Right lobe of liver (tissue), 6 donors: ENCODE measurements around the gene PIWIL4. TPM values are rescaled to one million over a fixed set of nuclear protein-coding genes. Genes with fewer than 3 reads are reported as not detected.

ENCODE experiments used
- ATAC-seq, 4 donors: fragments of 200-7000 bp; cut with Tn5 transposase; one replicate each; pipeline ENCODE4 v1.9.1; 2020; ENCODE audit warnings: mild to moderate bottlenecking in 4 of 4, moderate library complexity in 4 of 4
- DNase-seq, 3 donors: peaks; one replicate each; pipeline ENCODE4 v3.0.0-alpha.2; 2020
- H3K27ac ChIP-seq, 3 donors: fragments of 200-600 bp; one replicate each; pipeline ENCODE4 v1.8.0; 2022
- H3K27me3 ChIP-seq, 2 donors: fragments of 200-600 bp; one replicate each; pipeline ENCODE4 v1.8.0; 2022
- H3K36me3 ChIP-seq, 4 donors: fragments of 200-600 bp; sonication (generic) in 1 of 4; one replicate each; pipeline versions ENCODE4 v1.5.1 to v1.8.0; 2017 to 2022; ENCODE audit warnings: control low read depth in 1 of 4
- H3K4me1 ChIP-seq, 4 donors: fragments of 200-600 bp; sonication (generic) in 1 of 4; one replicate each; pipeline versions ENCODE4 v1.5.1 to v1.8.0; 2017 to 2022; ENCODE audit warnings: control low read depth in 1 of 4
- H3K4me3 ChIP-seq, 3 donors: fragments of 200-600 bp; one replicate each; pipeline ENCODE4 v1.8.0; 2022
- H3K9me3 ChIP-seq, 4 donors: fragments of 200-600 bp; sonication (generic) in 1 of 4; one replicate each; pipeline versions ENCODE4 v1.5.1 to v1.8.0; 2017 to 2022; ENCODE audit warnings: control low read depth in 1 of 4
- CTCF ChIP-seq, 4 donors: fragments of 200-600 bp in 3 of 4; fragments of 450-650 bp in 1 of 4; IDR thresholded peaks; one replicate each; pipeline versions ENCODE4 v1.5.1 to v1.8.0; 2016 to 2022; ENCODE audit warnings: antibody characterized with exemption in 4 of 4, mild to moderate bottlenecking in 2 of 4
- POLR2A ChIP-seq: fragments of 450-650 bp; IDR thresholded peaks from one replicate; pipeline ENCODE4 v1.6.1; 2017; ENCODE audit warnings: antibody characterized with exemption, mild to moderate bottlenecking
- WGBS: methylation state at CpG from one replicate; pipeline ENCODE4 v1.1.6; 2018; ENCODE audit warnings: low coverage, low lambda C conversion rate; ENCODE audit not compliant: insufficient coverage; ENCODE audit errors: missing lambda C conversion rate; 5-methylcytosine and 5-hydroxymethylcytosine counted together
- intact Hi-C, 2 donors: fragments of 100-400 bp; cut with DNase I; formaldehyde crosslinking; loops; one replicate each; pipeline versions ENCODE4 v1.11.2 to v1.14.1; 2022
- total RNA-seq, 6 experiments: library from RNA; depleted of rRNA in 2 of 6; stranded (reverse); fragments of >200 nt in 2 of 6; fragmentation: NEBNext Ultra II Directional in 3 of 6; extraction: Animal tissue kit (Norgen Biotek cat#: 25700) in 3 of 6; gene quantifications; one replicate each; pipeline versions ENCODE4 v1.1.0 to v1.2.4, GENCODE V29; 2016 to 2023
- donor health status: DM: no; HTN: yes; CAD: no.
- donor health status: DM: no; HTN: no; CAD: no.
- donor health status: DM: no; HTN: no; CAD: no.
- donor health status: DM: no; HTN: yes; CAD: no.
- donor health status: DM: no; HTN: yes; CAD: no.

Gene PIWIL4
- total RNA-seq, 6 experiments from 2014 or later = 0.12 to 0.71 (median 0.51) TPM

DNA sequence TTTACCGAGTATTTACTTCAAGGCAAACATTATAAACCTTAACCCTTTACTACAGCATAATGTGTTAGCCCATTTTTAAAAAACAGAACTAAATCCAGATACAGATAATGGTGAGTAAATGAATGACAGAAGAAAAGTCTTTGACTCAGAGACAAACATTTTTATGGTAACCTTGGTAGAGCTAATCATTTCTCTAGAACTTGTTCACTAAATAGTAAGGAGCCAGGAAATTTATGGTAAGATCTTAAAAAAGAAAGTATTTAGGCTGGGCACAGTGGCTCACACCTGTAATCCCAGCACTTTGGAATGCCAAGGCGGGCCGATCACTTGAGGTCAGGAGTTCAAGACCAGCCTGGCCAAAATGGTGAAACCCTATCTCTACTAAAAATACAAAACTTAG lies 35.0 kb upstream of the PIWIL4 start:
- intact Hi-C loops = no loop called here

GRCh38 chr11:94533206-94533605 lies 34.0 kb upstream of the PIWIL4 start:
- Histone ChIP-seq H3K4me3 (no peak overlapping the region), H3K27me3 (no peaks in the 10 kb centered on the region), H3K9me3 (no peaks in the 10 kb centered on the region), H3K27ac (no peak overlapping the region), H3K4me1 (no peaks in the 10 kb centered on the region), H3K36me3 (no peaks in the 10 kb centered on the region)
- intact Hi-C loops = no loop called here
- WGBS = 91% methylated on average over 1 of the region's 1 CpG
- DNase-seq (no peak), ATAC-seq (no peak)
- no peak for TF ChIP-seq CTCF (IDR thresholded peaks at IDR 0.05)
- no peak for TF ChIP-seq POLR2A

More for the DNA sequence above, 35.0 kb upstream of the PIWIL4 start:
- ATAC-seq = no peak
- no peaks in the 10 kb centered on the region for H3K36me3 ChIP-seq
- no peak overlapping the region for H3K4me3 ChIP-seq
- whole genome bisulfite sequencing = 88% methylated on average over 3 of the region's 3 CpGs
- H3K4me1 ChIP-seq = no peaks in the 10 kb centered on the region
- no peak overlapping the region for H3K27ac ChIP-seq
- TF ChIP-seq CTCF (IDR thresholded peaks at IDR 0.05) (no peak), POLR2A (no peak)
- no peak for DNase-seq
- no peaks in the 10 kb centered on the region for H3K9me3 ChIP-seq
- H3K27me3 ChIP-seq = no peaks in the 10 kb centered on the region

GRCh38 chr11:94533696-94534630 lies 33.2 kb upstream of the PIWIL4 start:
- no peaks in the 10 kb centered on the region for H3K4me1 ChIP-seq
- H3K27ac ChIP-seq = peak overlapping the region in 1 of 3 donors; percentile 4
- ATAC-seq (peak; percentile 40 to 67 (median 59)), DNase-seq (no peak)
- TF ChIP-seq CTCF (IDR thresholded peaks at IDR 0.05) = no peak
- no peak for TF ChIP-seq POLR2A
- no peaks in the 10 kb centered on the region for H3K27me3 ChIP-seq
- H3K4me3 ChIP-seq = no peak overlapping the region
- intact Hi-C loops = no loop called here
- H3K9me3 ChIP-seq = no peaks in the 10 kb centered on the region
- H3K36me3 ChIP-seq = no peaks in the 10 kb centered on the region
- WGBS = 42% methylated on average over 6 of the region's 6 CpGs

DNA sequence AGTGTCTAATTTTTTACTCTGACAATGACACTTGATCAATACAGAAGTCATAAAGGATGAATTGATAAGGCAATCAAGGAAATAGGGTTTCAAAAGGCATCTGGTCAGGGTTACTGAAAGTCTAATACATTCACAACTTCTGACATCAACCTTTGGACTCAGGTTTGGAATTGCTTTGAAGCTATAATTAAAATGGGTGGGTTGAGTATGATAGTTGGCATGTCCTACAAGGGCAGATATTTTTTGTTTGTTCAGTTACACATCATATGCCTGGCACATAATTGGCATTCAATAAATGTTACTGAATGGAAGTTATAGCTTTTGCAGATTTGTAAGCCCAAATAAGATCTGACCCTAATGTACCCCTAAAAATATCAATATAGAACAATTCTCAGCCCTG lies 30.8 kb upstream of the PIWIL4 start:
- Histone ChIP-seq H3K36me3 (no peaks in the 10 kb centered on the region), H3K27me3 (no peaks in the 10 kb centered on the region), H3K4me3 (no peak overlapping the region), H3K9me3 (no peaks in the 10 kb centered on the region), H3K27ac (no peak overlapping the region), H3K4me1 (no peaks in the 10 kb centered on the region)
- TF ChIP-seq CTCF (IDR thresholded peaks at IDR 0.05) (no peak), POLR2A (no peak)
- intact Hi-C loops = no loop called here
- ATAC-seq = peak in 1 of 4 donors; percentile 71
- no peak for DNase-seq
